IMR-90 (cell line): ENCODE results near the gene SLC37A1. TPM values are rescaled to one million over a fixed set of nuclear protein-coding genes. Genes with fewer than 3 reads are reported as not detected.

Experiments
- ATAC-seq: fragments of 200-7000 bp; cut with Tn5 transposase; 2 replicates; pipeline ENCODE4 v1.9.1; 2020; ENCODE audit warnings: low read depth, mild to moderate bottlenecking, moderate library complexity
- BruUV-seq: library from RNA; stranded (reverse); fragments of 400-500 nt; replicated peaks from 2 replicates; lab custom pipeline; 2021; lab: Mats Ljungman, UMichigan
- CTCF ChIA-PET: fragments of 300-600 bp; formaldehyde crosslinking; extraction: SDS; loops from one replicate; lab custom pipeline; 2021; ENCODE audit warnings: antibody characterized with exemption; lab: Yijun Ruan, JAX
- POLR2A ChIA-PET: fragments of 300-600 bp; sonication (Branson Sonifier 250); formaldehyde crosslinking; loops from one replicate; lab custom pipeline; 2022; ENCODE audit warnings: antibody characterized with exemption; ENCODE audit not compliant: unreplicated experiment; lab: Charles Lee
- DNase-seq: peaks from one replicate; pipeline ENCODE4 v3.0.0; 2013
- H2AFZ ChIP-seq: replicated peaks from 2 replicates; pipeline ENCODE3; 2013; ENCODE audit warnings: low read length, mild to moderate bottlenecking; ENCODE audit not compliant: poor library complexity
- H2AK5ac ChIP-seq: 2 replicates; pipeline ENCODE4 v1.6.1; 2013; ENCODE audit warnings: low read depth, low read length, inconsistent platforms
- H2AK9ac ChIP-seq: replicated peaks from 2 replicates; pipeline ENCODE3; 2013; ENCODE audit warnings: mild to moderate bottlenecking, low read depth, low read length, moderate library complexity; ENCODE audit not compliant: poor library complexity
- H2BK120ac ChIP-seq: 2 replicates; pipeline ENCODE4 v1.6.1; 2013; ENCODE audit warnings: low read depth, low read length, inconsistent platforms
- H2BK15ac ChIP-seq: 3 replicates; pipeline ENCODE4 v1.6.1; 2013; ENCODE audit warnings: low read depth, low read length, inconsistent platforms
- H2BK20ac ChIP-seq: 2 replicates; pipeline ENCODE4 v1.6.1; 2013; ENCODE audit warnings: low read depth, mild to moderate bottlenecking, inconsistent platforms, low read length, moderate library complexity
- H2BK5ac ChIP-seq: 2 replicates; pipeline ENCODE4 v1.6.1; 2013; ENCODE audit warnings: mild to moderate bottlenecking, low read depth, low read length, inconsistent platforms; ENCODE audit not compliant: poor library complexity, severe bottlenecking
- H3K14ac ChIP-seq: replicated peaks from 2 replicates; pipeline ENCODE4 v1.6.1; 2013; ENCODE audit warnings: low read depth, low read length, inconsistent platforms
- H3K18ac ChIP-seq: 2 replicates; pipeline ENCODE4 v1.6.1; 2013; ENCODE audit warnings: low read depth, low read length, control low read depth
- H3K23ac ChIP-seq: 2 replicates; pipeline ENCODE4 v1.6.1; 2013; ENCODE audit warnings: low read depth, low read length, inconsistent platforms
- H3K27ac ChIP-seq: 2 replicates; pipeline ENCODE4 v1.5.1; 2013; ENCODE audit warnings: mild to moderate bottlenecking, control low read depth, low read length; ENCODE audit not compliant: insufficient read depth
- H3K27me3 ChIP-seq: 2 replicates; pipeline ENCODE4 v1.6.1; 2013; ENCODE audit warnings: low read length; ENCODE audit not compliant: control insufficient read depth, insufficient read depth
- H3K36me3 ChIP-seq: 2 replicates; pipeline ENCODE4 v1.6.1; 2013; ENCODE audit warnings: low read length, mixed read lengths; ENCODE audit not compliant: control insufficient read depth, insufficient read depth
- H3K4ac ChIP-seq: 2 replicates; pipeline ENCODE4 v1.6.1; 2013; ENCODE audit warnings: low read depth, low read length, inconsistent platforms
- H3K4me1 ChIP-seq: 2 replicates; pipeline ENCODE4 v1.6.1; 2013; ENCODE audit warnings: low read length, mixed read lengths; ENCODE audit not compliant: control insufficient read depth, insufficient read depth
- H3K4me2 ChIP-seq: 2 replicates; pipeline ENCODE4 v1.6.1; 2013; ENCODE audit warnings: low read depth, mild to moderate bottlenecking, control low read depth, low read length, moderate library complexity
- H3K4me3 ChIP-seq: 2 replicates; pipeline ENCODE4 v1.5.1; 2013; ENCODE audit warnings: low read depth, mild to moderate bottlenecking, control low read depth, low read length, moderate library complexity; ENCODE audit not compliant: insufficient read depth
- H3K56ac ChIP-seq: 2 replicates; pipeline ENCODE4 v1.6.1; 2013; ENCODE audit warnings: low read length, inconsistent platforms; ENCODE audit not compliant: insufficient read depth; ENCODE audit errors: extremely low read depth
- H3K79me1 ChIP-seq, 2 experiments: 2 replicates each; pipeline ENCODE4 v1.6.1; 2013; ENCODE audit warnings: low read length in 2 of 2, inconsistent platforms in 1 of 2, low read depth in 1 of 2
- H3K9ac ChIP-seq: 2 replicates; pipeline ENCODE4 v1.6.1; 2013; ENCODE audit warnings: low read depth, low read length, control low read depth
- H3K9me1 ChIP-seq: 2 replicates; pipeline ENCODE4 v1.6.1; 2013; ENCODE audit warnings: low read length, inconsistent platforms; ENCODE audit not compliant: insufficient read depth
- H3K9me3 ChIP-seq: 2 replicates; pipeline ENCODE4 v1.6.1; 2013; ENCODE audit warnings: low read length; ENCODE audit not compliant: control insufficient read depth, insufficient read depth
- H4K20me1 ChIP-seq: 2 replicates; pipeline ENCODE4 v1.6.1; 2013; ENCODE audit warnings: low read length, inconsistent platforms; ENCODE audit not compliant: insufficient read depth
- H4K5ac ChIP-seq: 2 replicates; pipeline ENCODE4 v1.6.1; 2013; ENCODE audit warnings: mild to moderate bottlenecking, low read depth, low read length, control low read depth
- H4K8ac ChIP-seq, 2 experiments: 2 replicates each; pipeline ENCODE4 v1.6.1; 2013; ENCODE audit warnings: low read depth in 2 of 2, low read length in 2 of 2, control low read depth in 1 of 2, inconsistent platforms in 1 of 2
- H4K91ac ChIP-seq: 2 replicates; pipeline ENCODE4 v1.6.1; 2013; ENCODE audit warnings: low read depth, low read length, inconsistent platforms; ENCODE audit not compliant: insufficient read depth
- BHLHE40 ChIP-seq: fragments of 150-350 bp; IDR thresholded peaks from 2 replicates; pipeline ENCODE4 v1.6.1; 2016; ENCODE audit warnings: mild to moderate bottlenecking, low read depth, low read length
- CEBPB ChIP-seq: IDR thresholded peaks from 2 replicates; pipeline ENCODE4 v1.6.1; 2012; ENCODE audit warnings: low read depth, low read length, improper control_type of control experiment
- CHD1 ChIP-seq: IDR thresholded peaks from 2 replicates; pipeline ENCODE4 v1.6.1; 2012; ENCODE audit warnings: low read depth, low read length, improper control_type of control experiment
- ELK1 ChIP-seq: fragments of 150-350 bp; IDR thresholded peaks from 2 replicates; pipeline ENCODE4 v1.6.1; 2016; ENCODE audit warnings: low read depth, mild to moderate bottlenecking, low read length, moderate library complexity, borderline replicate concordance
- FOS ChIP-seq: fragments of 150-350 bp; IDR thresholded peaks from 2 replicates; pipeline ENCODE4 v1.6.1; 2016; ENCODE audit warnings: low read depth, low read length
- MAFK ChIP-seq: IDR thresholded peaks from 2 replicates; pipeline ENCODE4 v1.6.1; 2012; ENCODE audit warnings: low read depth, low read length, improper control_type of control experiment
- MXI1 ChIP-seq: IDR thresholded peaks from 2 replicates; pipeline ENCODE4 v1.6.1; 2012; ENCODE audit warnings: low read depth, mild to moderate bottlenecking, low read length, moderate library complexity, borderline replicate concordance
- NFE2L2 ChIP-seq: fragments of 150-350 bp; IDR thresholded peaks from 2 replicates; pipeline ENCODE4 v1.6.1; 2016; ENCODE audit warnings: low read depth, mild to moderate bottlenecking, low read length
- RAD21 ChIP-seq: IDR thresholded peaks from 2 replicates; pipeline ENCODE4 v1.6.1; 2012; ENCODE audit warnings: low read length, improper control_type of control experiment
- RCOR1 ChIP-seq: IDR thresholded peaks from 2 replicates; pipeline ENCODE4 v1.6.1; 2012; ENCODE audit warnings: mild to moderate bottlenecking, low read length, improper control_type of control experiment; ENCODE audit not compliant: insufficient replicate concordance
- RFX5 ChIP-seq: IDR thresholded peaks from 2 replicates; pipeline ENCODE4 v1.8.0; 2012; ENCODE audit warnings: low read depth, mild to moderate bottlenecking, low read length, moderate library complexity
- SMC3 ChIP-seq: fragments of 150-350 bp; IDR thresholded peaks from 2 replicates; pipeline ENCODE4 v1.6.1; 2016; ENCODE audit warnings: low read depth, mild to moderate bottlenecking, antibody characterized with exemption, low read length, moderate library complexity
- USF2 ChIP-seq: fragments of 150-350 bp; IDR thresholded peaks from 2 replicates; pipeline ENCODE4 v1.6.1; 2017; ENCODE audit warnings: mild to moderate bottlenecking, antibody characterized with exemption, low read length, low read depth
- WGBS, 2 experiments: methylation state at CpG; one replicate each; pipeline versions ENCODE4 v1.1.5 to v1.1.7; 2013; ENCODE audit warnings: missing lambda C conversion rate in 2 of 2; ENCODE audit not compliant: insufficient read length in 1 of 2; ENCODE audit errors: extremely low coverage in 2 of 2; 5-methylcytosine and 5-hydroxymethylcytosine counted together
- dilution Hi-C: fragments of 300-500 bp; cut with HindIII; formaldehyde crosslinking; loops from one replicate; pipeline ENCODE4 v1.14.3; 2018; ENCODE audit warnings: low sequenced_read_pairs; ENCODE audit not compliant: unreplicated experiment
- in situ Hi-C: fragments of 300-500 bp; cut with MboI; formaldehyde crosslinking; loops from 3 replicates; pipeline ENCODE4 v1.14.3; 2019; ENCODE audit warnings: low sequenced_read_pairs, inconsistent platforms, mixed read lengths
- intact Hi-C: fragments of 100-400 bp; cut with micrococcal nuclease; formaldehyde crosslinking; loops from 2 replicates; pipeline ENCODE4 v1.10.0; 2022
- polyA plus RNA-seq, 3 experiments: library from polyadenylated mRNA; depleted of rRNA; stranded (reverse); fragments of >200 nt; gene quantifications; 2 replicates each; pipeline ENCODE4 v1.2.3, GENCODE V29; 2012; ENCODE audit warnings: low replicate concordance in 1 of 3
- total RNA-seq: library from RNA; depleted of rRNA; stranded (reverse); fragments of >200 nt; gene quantifications from 2 replicates; pipeline ENCODE4 v1.2.3, GENCODE V29; 2012

Gene SLC37A1
- total and polyA plus RNA-seq, 2 of the 4 experiments (the other 2 are of a cell fraction): 0.36 to 0.48 TPM

DNA sequence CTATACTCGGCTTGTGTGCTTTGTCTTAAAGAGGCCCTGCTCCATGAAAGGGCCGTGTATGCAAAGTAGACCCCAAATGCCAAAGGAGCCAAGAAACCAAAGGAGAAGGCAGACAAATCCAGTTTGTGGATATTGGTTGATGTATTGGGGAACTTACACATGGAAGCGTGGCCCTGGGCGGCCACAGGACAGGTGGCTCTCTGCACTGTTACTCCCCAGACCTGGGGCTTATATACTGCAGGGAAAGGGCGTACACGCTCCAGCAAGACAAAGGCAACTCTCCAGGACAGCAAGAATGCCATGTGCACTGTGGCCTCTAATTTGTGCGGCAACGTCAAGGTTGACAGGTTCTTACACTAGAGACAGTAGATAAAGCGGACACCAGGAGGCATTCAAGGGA lies 42.4 kb upstream of the SLC37A1 start:
- Histone ChIP-seq H3K4me3 (no peak overlapping the region), H3K36me3 (no peaks in the 10 kb centered on the region), H2AK9ac (no peak overlapping the region), H4K5ac (no peak overlapping the region), H4K91ac (no peak overlapping the region), H2AFZ (no peak overlapping the region), H3K4me2 (no peak overlapping the region), H2BK20ac (no peak overlapping the region), H3K27me3 (peaks cover 7% of the 10 kb centered on the region), H4K20me1 (no peaks in the 10 kb centered on the region), H3K14ac (no peak overlapping the region), H2AK5ac (no peak overlapping the region), H2BK5ac (no peak overlapping the region), H2BK120ac (no peak overlapping the region), H3K9me1 (no peaks in the 10 kb centered on the region), H3K27ac (no peak overlapping the region), H3K4me1 (no peaks in the 10 kb centered on the region), H3K9me3 (no peaks in the 10 kb centered on the region), H3K79me1 (no peaks in the 10 kb centered on the region), H3K23ac (no peak overlapping the region), H3K9ac (no peak overlapping the region), H4K8ac (no peak overlapping the region), H2BK15ac (no peak overlapping the region), H3K56ac (no peak overlapping the region), H3K18ac (no peak overlapping the region), H3K4ac (no peak overlapping the region)
- dilution Hi-C loops (no loop called here), in situ Hi-C loops (no loop called here), intact Hi-C loops (no loop called here)
- no peak for TF ChIP-seq CHD1
- TF ChIP-seq SMC3: no peak
- no peak for TF ChIP-seq USF2
- no peak for TF ChIP-seq BHLHE40
- no peak for TF ChIP-seq CEBPB
- TF ChIP-seq MAFK: no peak
- no peak for TF ChIP-seq NFE2L2
- TF ChIP-seq MXI1: no peak
- TF ChIP-seq ELK1: no peak
- no peak for TF ChIP-seq RAD21
- TF ChIP-seq FOS: no peak
- no peak for TF ChIP-seq RCOR1
- TF ChIP-seq RFX5: no peak
- ChIA-PET CTCF (no interaction called here), POLR2A (no interaction called here)
- ATAC-seq (no peak), DNase-seq (no peak)
- WGBS, 2 experiments: 59% methylated on average over 3 of the region's 9 CpGs; no CpG with 5 or more reads in 1 of the 2 experiments
- BruUV-seq: no TSS peak
